Hematopoietic multipotent progenitor cell treated with erythropoietin and hydrocortisone succinate and interleukin-3 and kit ligand, for 15 days (in vitro differentiated cells): Measurements from ENCODE around the gene TPM2.

Source experiments
- DNase-seq: peaks from one replicate; pipeline ENCODE4 v3.0.0-alpha.2; 2015; ENCODE audit warnings: low spot score

Gene TPM2

GRCh38 chr9:35718721-35719511 lies 29.2 kb upstream of the TPM2 start:
- DNase-seq = no peak

- no peak for DNase-seq
Observed at GRCh38 chr9:35717132-35717870, 27.6 kb upstream of the TPM2 start.

- no peak for DNase-seq
Observed at GRCh38 chr9:35716230-35716629, 26.5 kb upstream of the TPM2 start.

GRCh38 chr9:35714579-35715252 lies 25.0 kb upstream of the TPM2 start:
- no peak for DNase-seq

GRCh38 chr9:35714123-35714522 lies 24.4 kb upstream of the TPM2 start:
- DNase-seq = no peak

- DNase-seq = no peak
Observed at GRCh38 chr9:35713578-35713977, 23.9 kb upstream of the TPM2 start.

GRCh38 chr9:35712762-35713400 lies 23.2 kb upstream of the TPM2 start:
- DNase-seq = no peak

- DNase-seq = no peak
Observed at GRCh38 chr9:35711501-35712428, 22.0 kb upstream of the TPM2 start.

GRCh38 chr9:35710818-35711500 lies 21.2 kb upstream of the TPM2 start:
- DNase-seq = no peak

- no peak for DNase-seq
Observed at GRCh38 chr9:35708146-35708545, 18.4 kb upstream of the TPM2 start.

- DNase-seq = no peak
Observed at GRCh38 chr9:35706951-35707350, 17.2 kb upstream of the TPM2 start.

GRCh38 chr9:35705836-35706430 lies 16.2 kb upstream of the TPM2 start:
- no peak for DNase-seq

GRCh38 chr9:35705372-35705771 lies 15.6 kb upstream of the TPM2 start:
- no peak for DNase-seq

- no peak for DNase-seq
Observed at GRCh38 chr9:35703906-35704672, 14.4 kb upstream of the TPM2 start.

- DNase-seq = no peak
Observed at GRCh38 chr9:35702696-35703095, 13.0 kb upstream of the TPM2 start.

- DNase-seq = no peak
Observed at GRCh38 chr9:35700942-35701341, 11.2 kb upstream of the TPM2 start.

GRCh38 chr9:35700031-35700430 lies 10.3 kb upstream of the TPM2 start:
- DNase-seq = no peak

- no peak for DNase-seq
Observed at GRCh38 chr9:35698231-35698630, 8.5 kb upstream of the TPM2 start.

GRCh38 chr9:35697486-35697885 lies 7.8 kb upstream of the TPM2 start:
- no peak for DNase-seq
